Peyer's patch (tissue), 4 donors: ENCODE measurements around the gene TSPAN33.

ENCODE experiments used
- CTCF ChIP-seq, 6 experiments: fragments of 450-650 bp in 4 of 6; fragments of 200-600 bp in 2 of 6; sonication (generic) in 1 of 6; IDR thresholded peaks; one replicate each; pipeline ENCODE4 v1.5.1; 2017 to 2019; ENCODE audit warnings: antibody characterized with exemption in 6 of 6, mild to moderate bottlenecking in 3 of 6, moderate library complexity in 1 of 6
- POLR2A ChIP-seq, 2 donors: fragments of 450-650 bp; IDR thresholded peaks; one replicate each; pipeline ENCODE4 v1.5.1; 2017; ENCODE audit warnings: antibody characterized with exemption in 2 of 2, mild to moderate bottlenecking in 2 of 2, moderate library complexity in 2 of 2

GRCh38 chr7:129118182-129118581, 26.3 kb upstream of the TSPAN33 start:
- TF ChIP-seq CTCF (IDR thresholded peaks at IDR 0.05) (no peak), POLR2A (IDR thresholded peaks at IDR 0.05) (no peak)
